Astrocyte (in vitro differentiated cells and primary cell): ENCODE data around the gene PARVB.
A peak's percentile ranks its signal among the peaks of the same experiment; 100 is the strongest.

ENCODE experiments used
- CTCF ChIP-seq: IDR thresholded peaks from 2 replicates; pipeline ENCODE4 v1.5.1; 2011; ENCODE audit warnings: low read depth, mild to moderate bottlenecking, inconsistent platforms, low read length, moderate library complexity; ENCODE audit not compliant: insufficient read depth
- EZH2 ChIP-seq: IDR thresholded peaks from 2 replicates; pipeline ENCODE4 v1.6.1; 2012; ENCODE audit warnings: mild to moderate bottlenecking, low read length, inconsistent platforms; ENCODE audit not compliant: insufficient read depth

- no peak for TF ChIP-seq EZH2
- TF ChIP-seq CTCF = peak; percentile 49
Measured at GRCh38 chr22:44091021-44091721, 67.1 kb downstream of the PARVB start.
